Middle frontal gyrus (tissue), 1 donor: ENCODE data around the gene SETD5.

Experiments used
- DNase-seq: peaks from one replicate; pipeline ENCODE4 v3.0.0-alpha.2; 2015; ENCODE audit warnings: low spot score; ENCODE audit errors: extremely low spot score

SETD5 gene

GRCh38 chr3:9512456-9513045 lies 115.1 kb downstream of the SETD5 start:
- no peak for DNase-seq

- DNase-seq: no peak
These were observed 116.9 kb downstream of the SETD5 start for GRCh38 chr3:9514306-9514705.

GRCh38 chr3:9514956-9515355 lies 117.5 kb downstream of the SETD5 start:
- no peak for DNase-seq

- no peak for DNase-seq
These were observed 127.7 kb downstream of the SETD5 start for GRCh38 chr3:9525078-9525477.
